Left lung (tissue), 10 donors: ENCODE data around the gene CENPA. TPM values are rescaled to one million over a fixed set of nuclear protein-coding genes. Genes with fewer than 3 reads are reported as not detected.
A peak's percentile ranks its signal among the peaks of the same experiment; 100 is the strongest.
"Not testable (repeated sequence)": the region's sequence is repeated elsewhere in the genome, so short reads cannot be mapped to it uniquely, and the experiment has no call there.

ENCODE experiments used
- ATAC-seq: fragments of 200-7000 bp; cut with Tn5 transposase; one replicate; pipeline ENCODE4 v1.9.1; 2020; ENCODE audit warnings: moderate library complexity
- DNase-seq, 4 donors: peaks; one replicate each; pipeline ENCODE4 v3.0.0-alpha.2; 2013 to 2020
- H3K27ac ChIP-seq, 2 donors: fragments of 200-600 bp; sonication (generic) in 1 of 2; one replicate each; pipeline versions ENCODE4 v1.5.0 to v1.8.0; 2020 to 2021
- H3K27me3 ChIP-seq, 2 donors: fragments of 200-600 bp; sonication (generic) in 1 of 2; one replicate each; pipeline versions ENCODE4 v1.5.0 to v1.8.0; 2020 to 2021
- H3K36me3 ChIP-seq, 2 donors: fragments of 200-600 bp; sonication (generic) in 1 of 2; one replicate each; pipeline versions ENCODE4 v1.5.0 to v1.8.0; 2020 to 2021
- H3K4me1 ChIP-seq, 2 donors: fragments of 200-600 bp; one replicate each; pipeline ENCODE4 v1.8.0; 2021
- H3K4me3 ChIP-seq, 2 donors: fragments of 200-600 bp; sonication (generic) in 1 of 2; one replicate each; pipeline versions ENCODE4 v1.5.0 to v1.8.0; 2020 to 2021; ENCODE audit warnings: mild to moderate bottlenecking in 1 of 2
- H3K9me3 ChIP-seq, 2 donors: fragments of 200-600 bp; sonication (generic) in 1 of 2; one replicate each; pipeline versions ENCODE4 v1.5.0 to v1.8.0; 2020 to 2021
- CTCF ChIP-seq, 2 donors: fragments of 200-600 bp; sonication (generic) in 1 of 2; IDR thresholded peaks; one replicate each; pipeline versions ENCODE4 v1.5.0 to v1.8.0; 2021; ENCODE audit warnings: antibody characterized with exemption in 2 of 2
- intact Hi-C, 2 donors: fragments of 100-400 bp; cut with DNase I; formaldehyde crosslinking; loops; one replicate each; pipeline versions ENCODE4 v1.11.2 to v1.14.2; 2022
- polyA plus RNA-seq, 6 donors: library from polyadenylated mRNA; unstranded; fragments of 120-200 nt; gene quantifications; one replicate each; pipeline ENCODE4 v1.2.1, GENCODE V29; 2013; ENCODE audit not compliant: insufficient read length in 6 of 6
- total RNA-seq, 2 donors: library from RNA; stranded (reverse); fragmentation: NEBNext Ultra II Directional; extraction: Animal tissue kit (Norgen Biotek cat#: 25700); gene quantifications; one replicate each; pipeline ENCODE4 v1.2.1, GENCODE V29; 2021
- donor health status: DM: no; HTN: yes; CAD: no.
- donor health status: DM: no; HTN: no; CAD: no.

The CENPA gene
- total and polyA plus RNA-seq, 8 donors = 0.99 to 27.0 (median 12.5) TPM

GRCh38 chr2:26754972-26755670 lies 30.7 kb upstream of the CENPA start:
- ATAC-seq = no peak
- no peak for DNase-seq
- no peaks in the 10 kb centered on the region for H3K27me3 ChIP-seq
- H3K4me3 ChIP-seq = no peak overlapping the region
- H3K4me1 ChIP-seq = peaks cover 6 to 7% of the 10 kb centered on the region in 2 donors
- no peaks in the 10 kb centered on the region for H3K9me3 ChIP-seq
- H3K27ac ChIP-seq = no peak overlapping the region
- H3K36me3 ChIP-seq = no peaks in the 10 kb centered on the region
- TF ChIP-seq CTCF (IDR thresholded peaks at IDR 0.05) = no peak
- intact Hi-C loops = no loop called here

GRCh38 chr2:26756337-26756736 lies 29.5 kb upstream of the CENPA start:
- no peak overlapping the region for H3K27ac ChIP-seq
- no peak overlapping the region for H3K4me3 ChIP-seq
- H3K36me3 ChIP-seq = no peaks in the 10 kb centered on the region
- no peak for DNase-seq
- ATAC-seq = no peak
- H3K9me3 ChIP-seq = no peaks in the 10 kb centered on the region
- intact Hi-C loops = no loop called here
- H3K4me1 ChIP-seq = peaks cover 6 to 7% of the 10 kb centered on the region in 2 donors
- no peaks in the 10 kb centered on the region for H3K27me3 ChIP-seq
- no peak for TF ChIP-seq CTCF (IDR thresholded peaks at IDR 0.05)

- DNase-seq = no peak
- peak; percentile 68 for ATAC-seq
- TF ChIP-seq CTCF (IDR thresholded peaks at IDR 0.05) = no peak
Measured at GRCh38 chr2:26757873-26758789, 27.7 kb upstream of the CENPA start.

GRCh38 chr2:26758790-26759321 lies 27.0 kb upstream of the CENPA start:
- Histone ChIP-seq H3K27me3 (no peaks in the 10 kb centered on the region), H3K9me3 (no peaks in the 10 kb centered on the region), H3K4me3 (no peak overlapping the region), H3K36me3 (no peaks in the 10 kb centered on the region), H3K4me1 (peaks cover 6 to 14% of the 10 kb centered on the region in 2 donors), H3K27ac (peak overlapping the region; percentile 75 to 79)
- intact Hi-C loops = no loop called here
- no peak for TF ChIP-seq CTCF (IDR thresholded peaks at IDR 0.05)
- ATAC-seq (no peak), DNase-seq (no peak)

More at GRCh38 chr2:26757873-26758789, 27.7 kb upstream of the CENPA start:
- peak overlapping the region; percentile 75 to 79 for H3K27ac ChIP-seq
- H3K4me3 ChIP-seq = no peak overlapping the region
- H3K4me1 ChIP-seq = peaks cover 6 to 7% of the 10 kb centered on the region in 2 donors
- H3K9me3 ChIP-seq = no peaks in the 10 kb centered on the region
- H3K27me3 ChIP-seq = no peaks in the 10 kb centered on the region
- no peaks in the 10 kb centered on the region for H3K36me3 ChIP-seq
- intact Hi-C loops = no loop called here

GRCh38 chr2:26759845-26760244 lies 26.0 kb upstream of the CENPA start:
- no peak for TF ChIP-seq CTCF (IDR thresholded peaks at IDR 0.05)
- Histone ChIP-seq H3K4me1 (peaks cover 8 to 16% of the 10 kb centered on the region in 2 donors), H3K9me3 (no peaks in the 10 kb centered on the region), H3K36me3 (no peaks in the 10 kb centered on the region), H3K27ac (no peak overlapping the region), H3K27me3 (no peaks in the 10 kb centered on the region), H3K4me3 (no peak overlapping the region)
- intact Hi-C loops = no loop called here
- ATAC-seq = no peak
- no peak for DNase-seq

- H3K4me3 ChIP-seq, H3K36me3 ChIP-seq, H3K9me3 ChIP-seq, H3K27me3 ChIP-seq, H3K27ac ChIP-seq, ATAC-seq, DNase-seq, intact Hi-C loops: not testable (repeated sequence)
- peaks cover 16 to 28% of the 10 kb centered on the region in 2 donors for H3K4me1 ChIP-seq
Measured at GRCh38 chr2:26760991-26761390, 24.9 kb upstream of the CENPA start.
